GM04503 (cell line): Measurements from ENCODE around the gene SMIM10.
"Not testable (repeated sequence)": the region's sequence is repeated elsewhere in the genome, so short reads cannot be mapped to it uniquely, and the experiment has no call there.

ENCODE experiments used
- DNase-seq: peaks from one replicate; pipeline ENCODE4 v3.0.0-alpha.2; 2012; ENCODE audit warnings: low read depth

SMIM10 gene

GRCh38 chrX:135010921-135011320 lies 20.1 kb downstream of the SMIM10 start:
- DNase-seq, result no peak

GRCh38 chrX:135015523-135016245 lies 24.9 kb downstream of the SMIM10 start:
- DNase-seq, result no peak

GRCh38 chrX:135019890-135020289 lies 29.1 kb downstream of the SMIM10 start:
- DNase-seq, result not testable (repeated sequence)

GRCh38 chrX:135023791-135024190 lies 33.0 kb downstream of the SMIM10 start:
- not testable (repeated sequence) for DNase-seq

- no peak for DNase-seq
These were observed 33.7 kb downstream of the SMIM10 start for GRCh38 chrX:135024526-135024925.

GRCh38 chrX:135030207-135030963 lies 39.6 kb downstream of the SMIM10 start:
- DNase-seq, result not testable (repeated sequence)

- DNase-seq, result not testable (repeated sequence)
These were observed 50.6 kb downstream of the SMIM10 start for GRCh38 chrX:135041149-135042123.
